B cell (primary cell): ENCODE results near the gene ZBTB16. TPM values are rescaled to one million over a fixed set of nuclear protein-coding genes. Genes with fewer than 3 reads are reported as not detected.

Experiments used
- ATAC-seq: fragments of 200-7000 bp; cut with Tn5 transposase; one replicate; pipeline ENCODE4 v1.10.0; 2021; ENCODE audit warnings: low read depth, mild to moderate bottlenecking, moderate number of reproducible peaks, moderate library complexity
- CTCF ChIA-PET: fragments of 350-600 bp; sonication (Branson Sonifier 250); formaldehyde crosslinking; loops from one replicate; lab custom pipeline; 2021; ENCODE audit warnings: antibody characterized with exemption, inconsistent platforms; lab: Charles Lee
- POLR2A ChIA-PET: fragments of 350-600 bp; sonication (Branson Sonifier 250); formaldehyde crosslinking; loops from one replicate; lab custom pipeline; 2021; ENCODE audit warnings: antibody characterized with exemption; lab: Charles Lee
- DNase-seq: peaks from one replicate; pipeline ENCODE4 v3.0.0; 2013
- H2AFZ ChIP-seq: 2 replicates; pipeline ENCODE4 v1.6.1; 2012; ENCODE audit warnings: mild to moderate bottlenecking, low read depth, low read length; ENCODE audit not compliant: insufficient read depth, poor library complexity, severe bottlenecking
- H3K27ac ChIP-seq, 2 donors: 1 replicate in 1 of 2; 2 replicates in 1 of 2; pipeline ENCODE4 v1.5.1; 2012 to 2013; ENCODE audit warnings: low read length in 2 of 2, mild to moderate bottlenecking in 2 of 2, moderate library complexity in 1 of 2
- H3K27me3 ChIP-seq, 4 experiments: fragments of 200-600 bp in 1 of 4; sonication (generic) in 1 of 4; replicated peaks in 1 of 4; 1 replicate in 2 of 4; 2 replicates in 2 of 4; pipeline versions ENCODE4 v1.6.1 to v1.7.0; 2013 to 2016; ENCODE audit warnings: low read length in 3 of 4, mild to moderate bottlenecking in 2 of 4, mixed read lengths in 1 of 4, moderate library complexity in 1 of 4; ENCODE audit not compliant: insufficient read depth in 4 of 4, control insufficient read depth in 3 of 4; ENCODE audit errors: control extremely low read depth in 1 of 4
- H3K36me3 ChIP-seq, 2 experiments: replicated peaks in 1 of 2; 1 replicate in 1 of 2; 2 replicates in 1 of 2; pipeline versions ENCODE4 v1.6.1 to v1.7.1; 2013; ENCODE audit warnings: low read length in 1 of 2; ENCODE audit not compliant: insufficient read depth in 2 of 2, control insufficient read depth in 1 of 2; ENCODE audit errors: control extremely low read depth in 1 of 2, extremely low read depth in 1 of 2
- H3K4me1 ChIP-seq, 2 donors: fragments of 200-600 bp in 1 of 2; sonication (generic) in 1 of 2; 1 replicate in 1 of 2; 2 replicates in 1 of 2; pipeline versions ENCODE4 v1.5.1 to v1.6.1; 2013 to 2017; ENCODE audit warnings: low read length in 2 of 2; ENCODE audit not compliant: control insufficient read depth in 2 of 2, insufficient read depth in 2 of 2
- H3K4me2 ChIP-seq: replicated peaks from 2 replicates; pipeline ENCODE3; 2012; ENCODE audit warnings: mild to moderate bottlenecking, low read depth, low read length; ENCODE audit not compliant: poor library complexity, severe bottlenecking
- H3K4me3 ChIP-seq, 5 experiments: fragments of 200-600 bp in 1 of 5; sonication (generic) in 1 of 5; 1 replicate in 3 of 5; 2 replicates in 2 of 5; pipeline versions ENCODE4 v1.5.1 to v1.7.0; 2011 to 2016; ENCODE audit warnings: low read length in 4 of 5, mild to moderate bottlenecking in 4 of 5, low read depth in 2 of 5, control low read depth in 1 of 5, moderate library complexity in 1 of 5; ENCODE audit not compliant: insufficient read depth in 1 of 5; ENCODE audit errors: control extremely low read depth in 1 of 5, extremely low read depth in 1 of 5
- H3K79me2 ChIP-seq: fragments of 200-600 bp; sonication (generic); one replicate; pipeline ENCODE4 v1.6.0; 2016; ENCODE audit warnings: low read length; ENCODE audit not compliant: control insufficient read depth, insufficient read depth
- H3K9ac ChIP-seq: fragments of 200-600 bp; sonication (generic); 2 replicates; pipeline ENCODE4 v1.6.1; 2017; ENCODE audit warnings: mild to moderate bottlenecking, low read length, moderate library complexity
- H3K9me3 ChIP-seq, 3 donors: one replicate each; pipeline versions ENCODE4 v1.6.1 to v1.7.1; 2013; ENCODE audit warnings: low read length in 2 of 3; ENCODE audit not compliant: control insufficient read depth in 2 of 3, insufficient read depth in 1 of 3; ENCODE audit errors: control extremely low read depth in 1 of 3
- H4K20me1 ChIP-seq: 2 replicates; pipeline ENCODE4 v1.6.0; 2012; ENCODE audit warnings: mild to moderate bottlenecking, low read length; ENCODE audit not compliant: insufficient read depth, control insufficient read depth, poor library complexity, severe bottlenecking
- H3K27ac Mint-ChIP-seq: one replicate; pipeline ENCODE4 v1.8.0; 2021; ENCODE audit warnings: mixed read lengths
- H3K27me3 Mint-ChIP-seq: one replicate; pipeline ENCODE4 v1.8.0; 2021; ENCODE audit warnings: mixed read lengths
- H3K4me1 Mint-ChIP-seq: one replicate; pipeline ENCODE4 v1.8.0; 2021; ENCODE audit warnings: mixed read lengths
- H3K4me3 Mint-ChIP-seq: one replicate; pipeline ENCODE4 v1.8.0; 2021; ENCODE audit warnings: mixed read lengths
- H3K9me3 Mint-ChIP-seq: one replicate; pipeline ENCODE4 v1.8.0; 2022; ENCODE audit warnings: mixed read lengths; ENCODE audit not compliant: insufficient read depth
- EZH2 ChIP-seq: IDR thresholded peaks from 2 replicates; pipeline ENCODE4 v1.6.1; 2012; ENCODE audit warnings: borderline replicate concordance, low read depth, mild to moderate bottlenecking, moderate library complexity, low read length; ENCODE audit not compliant: insufficient read depth, poor library complexity, severe bottlenecking
- WGBS: methylation state at CpG from one replicate; pipeline ENCODE4 v1.1.5; 2013; ENCODE audit warnings: missing lambda C conversion rate; ENCODE audit not compliant: insufficient coverage; 5-methylcytosine and 5-hydroxymethylcytosine counted together
- intact Hi-C: fragments of 100-400 bp; cut with micrococcal nuclease; formaldehyde crosslinking; loops from one replicate; pipeline ENCODE4 v1.10.0; 2022
- polyA plus RNA-seq: library from polyadenylated mRNA; depleted of rRNA; stranded (reverse); fragments of >200 nt; gene quantifications from 2 replicates; pipeline ENCODE4 v1.2.3, GENCODE V29; 2012
- total RNA-seq, 2 donors: library from RNA; stranded (reverse); fragments of 120-200 nt in 1 of 2; gene quantifications; 1 replicate in 1 of 2; 2 replicates in 1 of 2; pipeline versions ENCODE4 v1.2.3 to v1.2.4, GENCODE V29; 2013 to 2022
- TF ChIP-seq, protein P1 (sequence below): fragments of 200-600 bp; IDR thresholded peaks from one replicate; pipeline ENCODE4 v1.8.0; 2022; ENCODE audit warnings: antibody characterized with exemption, mild to moderate bottlenecking

The ZBTB16 gene
- total and polyA plus RNA-seq, 2 donors (not counting 1 experiment from before 2014, with no cell fraction given): 16.0 to 20.6 TPM

DNA sequence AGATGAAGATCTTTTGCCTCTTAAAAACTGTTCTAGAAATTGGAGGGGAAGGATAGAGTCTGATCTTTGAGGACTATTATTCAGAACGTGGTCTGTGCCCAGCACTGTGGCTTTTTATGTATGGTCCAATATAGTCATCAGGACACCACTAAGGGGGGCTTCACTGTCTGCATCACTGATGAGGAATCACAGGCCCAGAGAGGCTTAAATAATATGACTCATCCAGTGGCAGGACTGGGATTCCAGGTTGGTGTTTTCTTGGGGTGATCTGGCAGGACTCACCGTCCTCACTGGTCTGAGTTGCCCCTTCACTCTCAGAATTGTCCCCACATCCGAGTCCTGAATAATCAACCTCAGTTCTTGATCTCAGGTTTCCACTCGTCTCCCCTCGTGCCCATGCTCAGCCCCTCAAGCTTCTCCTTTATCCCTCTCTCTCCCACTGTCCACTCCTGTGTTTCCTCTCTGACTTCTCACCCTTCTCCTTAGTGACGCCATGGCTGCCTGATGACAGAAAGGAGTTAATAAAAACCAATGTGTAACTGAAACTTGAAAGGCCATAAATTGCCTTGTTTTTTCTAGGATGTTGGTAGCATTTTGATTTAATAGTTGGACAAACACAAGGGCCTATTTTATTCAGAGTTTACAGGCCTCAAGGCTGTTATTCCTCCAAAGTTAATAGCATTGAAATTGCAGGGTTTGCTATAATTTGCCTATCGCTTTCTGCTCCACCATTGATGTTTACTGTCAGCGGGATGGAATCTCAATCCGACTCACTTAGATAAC, 141.0 kb downstream of the ZBTB16 start:
- no peaks in the 10 kb centered on the region for H3K36me3 ChIP-seq
- TF ChIP-seq, protein P1, sequence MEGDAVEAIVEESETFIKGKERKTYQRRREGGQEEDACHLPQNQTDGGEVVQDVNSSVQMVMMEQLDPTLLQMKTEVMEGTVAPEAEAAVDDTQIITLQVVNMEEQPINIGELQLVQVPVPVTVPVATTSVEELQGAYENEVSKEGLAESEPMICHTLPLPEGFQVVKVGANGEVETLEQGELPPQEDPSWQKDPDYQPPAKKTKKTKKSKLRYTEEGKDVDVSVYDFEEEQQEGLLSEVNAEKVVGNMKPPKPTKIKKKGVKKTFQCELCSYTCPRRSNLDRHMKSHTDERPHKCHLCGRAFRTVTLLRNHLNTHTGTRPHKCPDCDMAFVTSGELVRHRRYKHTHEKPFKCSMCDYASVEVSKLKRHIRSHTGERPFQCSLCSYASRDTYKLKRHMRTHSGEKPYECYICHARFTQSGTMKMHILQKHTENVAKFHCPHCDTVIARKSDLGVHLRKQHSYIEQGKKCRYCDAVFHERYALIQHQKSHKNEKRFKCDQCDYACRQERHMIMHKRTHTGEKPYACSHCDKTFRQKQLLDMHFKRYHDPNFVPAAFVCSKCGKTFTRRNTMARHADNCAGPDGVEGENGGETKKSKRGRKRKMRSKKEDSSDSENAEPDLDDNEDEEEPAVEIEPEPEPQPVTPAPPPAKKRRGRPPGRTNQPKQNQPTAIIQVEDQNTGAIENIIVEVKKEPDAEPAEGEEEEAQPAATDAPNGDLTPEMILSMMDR: no peak
- TF ChIP-seq EZH2: no peak
- H3K27me3 Mint-ChIP-seq: peaks cover 3% of the 10 kb centered on the region
- DNase-seq (no peak), ATAC-seq (no peak)
- H3K79me2 ChIP-seq: peaks cover 4% of the 10 kb centered on the region
- peaks cover 22% of the 10 kb centered on the region for H3K4me1 Mint-ChIP-seq
- H3K4me1 ChIP-seq: peaks cover 19 to 25% of the 10 kb centered on the region in 2 donors
- intact Hi-C loops: no loop called here
- H4K20me1 ChIP-seq: no peaks in the 10 kb centered on the region
- no peak overlapping the region for H2AFZ ChIP-seq
- POLR2A ChIA-PET: no interaction called here
- H3K27me3 ChIP-seq: no peaks in the 10 kb centered on the region
- H3K4me3 ChIP-seq: no peak overlapping the region
- H3K4me2 ChIP-seq: no peak overlapping the region
- WGBS: 95% methylated on average over 5 of the region's 9 CpGs
- H3K9me3 Mint-ChIP-seq: no peaks in the 10 kb centered on the region
- no peak overlapping the region for H3K27ac ChIP-seq
- no peak overlapping the region for H3K9ac ChIP-seq
- H3K27ac Mint-ChIP-seq: no peak overlapping the region
- CTCF ChIA-PET: no interaction called here
- H3K9me3 ChIP-seq: no peaks in the 10 kb centered on the region
- H3K4me3 Mint-ChIP-seq: no peak overlapping the region

DNA sequence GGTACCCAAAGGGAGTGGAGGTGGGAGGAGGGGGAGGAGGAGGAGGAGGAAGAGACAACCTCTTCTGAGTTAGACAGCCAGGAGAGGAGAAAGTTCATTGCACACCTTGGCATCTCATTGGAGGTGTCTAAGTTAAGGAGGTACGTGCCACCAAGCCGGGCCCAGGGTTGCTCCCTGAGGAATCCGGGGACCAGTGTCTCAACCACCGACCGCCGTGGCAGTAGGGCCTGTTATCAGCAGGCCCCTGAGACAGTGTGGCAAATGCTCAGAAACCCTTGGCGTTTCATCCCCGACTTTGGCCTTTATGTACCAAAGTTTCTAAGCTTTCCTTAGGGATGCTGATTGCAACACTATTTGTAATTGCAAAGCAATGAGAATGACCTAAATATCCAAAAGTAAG, 141.7 kb downstream of the ZBTB16 start:
- no peak overlapping the region for H3K4me3 ChIP-seq
- no peak overlapping the region for H3K27ac Mint-ChIP-seq
- no peaks in the 10 kb centered on the region for H3K9me3 ChIP-seq
- no peaks in the 10 kb centered on the region for H3K27me3 ChIP-seq
- H3K79me2 ChIP-seq: no peaks in the 10 kb centered on the region
- H3K27me3 Mint-ChIP-seq: peaks cover 3% of the 10 kb centered on the region
- H3K4me2 ChIP-seq: no peak overlapping the region
- ChIA-PET POLR2A (no interaction called here), CTCF (no interaction called here)
- no peaks in the 10 kb centered on the region for H4K20me1 ChIP-seq
- no peak for DNase-seq
- H3K4me1 Mint-ChIP-seq: peaks cover 21% of the 10 kb centered on the region
- WGBS: 96% methylated on average over 8 of the region's 8 CpGs
- H3K4me3 Mint-ChIP-seq: no peak overlapping the region
- H3K36me3 ChIP-seq: no peaks in the 10 kb centered on the region
- no peaks in the 10 kb centered on the region for H3K9me3 Mint-ChIP-seq
- H3K27ac ChIP-seq: no peak overlapping the region
- H2AFZ ChIP-seq: no peak overlapping the region
- TF ChIP-seq, protein P1: no peak
- TF ChIP-seq EZH2: no peak
- H3K9ac ChIP-seq: no peak overlapping the region
- intact Hi-C loops: no loop called here
- no peak for ATAC-seq
- H3K4me1 ChIP-seq: peaks cover 12 to 18% of the 10 kb centered on the region in 2 donors
